Gastroesophageal sphincter (tissue), 3 donors: ENCODE results near the gene SPATA9.

Source experiments
- CTCF ChIP-seq, 4 experiments: fragments of 200-600 bp in 2 of 4; fragments of 450-650 bp in 2 of 4; sonication (generic) in 1 of 4; IDR thresholded peaks; one replicate each; pipeline ENCODE4 v1.5.1; 2017 to 2019; ENCODE audit warnings: antibody characterized with exemption in 4 of 4, mild to moderate bottlenecking in 2 of 4, moderate library complexity in 2 of 4
- EP300 ChIP-seq: sonication (generic); formaldehyde crosslinking; IDR thresholded peaks from one replicate; pipeline ENCODE4 v1.6.1; 2017; ENCODE audit warnings: antibody characterized with exemption, mild to moderate bottlenecking
- POLR2A ChIP-seq, 2 donors: fragments of 450-650 bp; IDR thresholded peaks; one replicate each; pipeline ENCODE4 v1.6.1; 2017; ENCODE audit warnings: antibody characterized with exemption in 2 of 2, mild to moderate bottlenecking in 2 of 2, moderate library complexity in 1 of 2
- POLR2AphosphoS5 ChIP-seq: sonication (generic); formaldehyde crosslinking; IDR thresholded peaks from one replicate; pipeline ENCODE4 v1.6.1; 2017; ENCODE audit warnings: antibody characterized with exemption

GRCh38 chr5:95720094-95720786 lies 37.4 kb upstream of the SPATA9 start:
- TF ChIP-seq CTCF (IDR thresholded peaks at IDR 0.05) (no peak), POLR2AphosphoS5 (no peak), POLR2A (IDR thresholded peaks at IDR 0.05) (no peak), EP300 (no peak)
